NT2/D1 (cell line): Measurements from ENCODE around the gene SLC17A8.

ENCODE experiments used
- SUZ12 ChIP-seq: IDR thresholded peaks from 2 replicates; pipeline ENCODE4 v1.6.1; 2011; ENCODE audit not compliant: insufficient read length, insufficient read depth; ENCODE audit errors: extremely low read depth
- YY1 ChIP-seq: IDR thresholded peaks from 2 replicates; pipeline ENCODE4 v1.6.1; 2011; ENCODE audit not compliant: insufficient read length, insufficient read depth

DNA sequence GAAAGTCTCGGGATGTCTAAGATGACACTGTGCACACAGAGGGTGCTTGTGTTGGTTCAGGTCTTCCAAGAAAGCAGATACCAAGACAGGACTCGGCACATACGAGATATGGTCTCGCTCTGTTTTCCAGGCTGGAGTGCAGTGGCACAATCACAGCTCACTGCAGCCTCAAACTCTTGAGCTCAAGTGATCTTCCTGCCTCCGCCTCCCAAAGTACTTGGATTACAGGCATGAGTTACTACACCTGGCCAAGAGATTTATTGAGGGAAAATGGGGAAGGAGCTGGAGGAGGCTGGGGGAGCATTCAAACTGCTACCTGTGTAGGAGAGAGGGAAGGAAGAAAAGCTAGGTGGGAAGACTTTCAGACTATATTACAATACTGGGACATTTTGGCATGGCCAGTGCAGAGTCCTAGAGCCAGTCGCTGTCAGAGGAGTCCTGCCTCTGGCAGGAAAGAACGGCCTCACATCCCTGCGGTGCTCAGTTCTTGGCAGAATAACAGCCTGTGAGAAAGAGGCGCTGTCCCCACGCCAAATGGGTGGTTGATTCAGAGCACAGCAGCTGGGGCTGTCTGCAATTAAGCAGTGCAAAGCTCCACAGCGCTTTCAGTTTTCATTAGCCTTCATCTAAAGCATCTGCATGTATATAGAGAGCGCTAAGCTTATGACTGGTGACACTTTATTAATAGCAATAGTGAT is 18.3 kb downstream of the SLC17A8 start:
- TF ChIP-seq SUZ12 (no peak), YY1 (no peak)
